Measurements from ENCODE around the gene PCNA. TPM values are rescaled to one million over a fixed set of nuclear protein-coding genes. Genes with fewer than 3 reads are reported as not detected.
"Not testable (repeated sequence)": the region's sequence is repeated elsewhere in the genome, so short reads cannot be mapped to it uniquely, and the experiment has no call there.

The PCNA gene
- total RNA-seq, 6 donors from 2014 or later = 15.5 to 55.9 (median 42.3) TPM

DNA sequence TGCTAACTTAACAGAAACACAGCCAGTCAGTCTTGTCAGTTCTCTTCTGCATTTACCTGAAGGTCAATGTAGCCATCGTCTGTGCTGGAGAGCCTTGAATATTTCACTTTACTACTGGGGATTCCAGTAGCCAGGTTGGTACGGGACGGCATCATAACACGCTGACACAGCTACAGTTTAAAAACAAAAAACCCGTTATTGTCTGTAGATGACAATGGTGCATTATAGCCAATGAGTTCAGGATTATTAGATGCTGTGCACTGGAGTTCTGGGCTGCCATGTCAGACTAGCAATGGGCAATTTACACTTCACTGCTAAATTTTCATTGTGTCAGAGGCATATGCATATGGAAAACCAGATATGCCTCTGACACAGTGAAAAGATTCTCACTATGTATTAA lies 10.5 kb downstream of the PCNA start:
- H3K9me3 ChIP-seq = no peaks in the 10 kb centered on the region
- TF ChIP-seq, protein P1, sequence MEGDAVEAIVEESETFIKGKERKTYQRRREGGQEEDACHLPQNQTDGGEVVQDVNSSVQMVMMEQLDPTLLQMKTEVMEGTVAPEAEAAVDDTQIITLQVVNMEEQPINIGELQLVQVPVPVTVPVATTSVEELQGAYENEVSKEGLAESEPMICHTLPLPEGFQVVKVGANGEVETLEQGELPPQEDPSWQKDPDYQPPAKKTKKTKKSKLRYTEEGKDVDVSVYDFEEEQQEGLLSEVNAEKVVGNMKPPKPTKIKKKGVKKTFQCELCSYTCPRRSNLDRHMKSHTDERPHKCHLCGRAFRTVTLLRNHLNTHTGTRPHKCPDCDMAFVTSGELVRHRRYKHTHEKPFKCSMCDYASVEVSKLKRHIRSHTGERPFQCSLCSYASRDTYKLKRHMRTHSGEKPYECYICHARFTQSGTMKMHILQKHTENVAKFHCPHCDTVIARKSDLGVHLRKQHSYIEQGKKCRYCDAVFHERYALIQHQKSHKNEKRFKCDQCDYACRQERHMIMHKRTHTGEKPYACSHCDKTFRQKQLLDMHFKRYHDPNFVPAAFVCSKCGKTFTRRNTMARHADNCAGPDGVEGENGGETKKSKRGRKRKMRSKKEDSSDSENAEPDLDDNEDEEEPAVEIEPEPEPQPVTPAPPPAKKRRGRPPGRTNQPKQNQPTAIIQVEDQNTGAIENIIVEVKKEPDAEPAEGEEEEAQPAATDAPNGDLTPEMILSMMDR (IDR thresholded peaks at IDR 0.05) = no peak
- TF ChIP-seq POLR2AphosphoS5 (IDR thresholded peaks at IDR 0.05) = no peak
- TF ChIP-seq POLR2A (IDR thresholded peaks at IDR 0.05) = no peak
- TF ChIP-seq EP300 (IDR thresholded peaks at IDR 0.05) = no peak
- H3K27ac ChIP-seq = no peak overlapping the region
- no peaks in the 10 kb centered on the region for H3K27me3 ChIP-seq
- ATAC-seq (ENCODE audit: low FRiP score in 2 of 2) (no peak), DNase-seq (no peak)
- WGBS, 2 donors = 82 to 89% methylated on average over 5 of the region's 5 CpGs
- no peak overlapping the region for H3K4me3 ChIP-seq
- peaks cover 7 to 73% (median 48%) of the 10 kb centered on the region in 4 donors for H3K36me3 ChIP-seq
- H3K4me1 ChIP-seq = peaks cover 11 to 14% (median 12%) of the 10 kb centered on the region in 4 donors

- Histone ChIP-seq H3K27ac (no peak overlapping the region), H3K4me3 (no peak overlapping the region), H3K36me3 (peaks cover 13 to 98% (median 61%) of the 10 kb centered on the region in 4 donors), H3K27me3 (no peaks in the 10 kb centered on the region), H3K4me1 (peaks cover 0 to 5% (median 0%) of the 10 kb centered on the region in 4 donors), H3K9me3 (no peaks in the 10 kb centered on the region)
- TF ChIP-seq, protein P1 (IDR thresholded peaks at IDR 0.05) = no peak
- no peak for TF ChIP-seq EP300 (IDR thresholded peaks at IDR 0.05)
- TF ChIP-seq POLR2AphosphoS5 (IDR thresholded peaks at IDR 0.05) = no peak
- TF ChIP-seq POLR2A (IDR thresholded peaks at IDR 0.05) = no peak
- no peak for ATAC-seq (ENCODE audit: low FRiP score in 2 of 2)
- DNase-seq = no peak
- 96 to 97% methylated on average over 2 of the region's 2 CpGs for WGBS, 2 donors
These were observed 15.3 kb downstream of the PCNA start for GRCh38 chr20:5104479-5104878.

GRCh38 chr20:5100684-5101347 lies 18.9 kb downstream of the PCNA start:
- Histone ChIP-seq H3K4me1 (peaks cover 0 to 5% (median 0%) of the 10 kb centered on the region in 4 donors), H3K27ac (peak overlapping the region in 1 of 4 donors; percentile 17), H3K36me3 (peaks cover 10 to 84% (median 42%) of the 10 kb centered on the region in 4 donors), H3K4me3 (no peak overlapping the region), H3K27me3 (no peaks in the 10 kb centered on the region), H3K9me3 (no peaks in the 10 kb centered on the region)
- WGBS, 2 donors = 9 to 18% methylated on average over 9 of the region's 9 CpGs
- TF ChIP-seq, protein P1 (IDR thresholded peaks at IDR 0.05) = peak; percentile 72 to 87 (median 82)
- TF ChIP-seq EP300 (IDR thresholded peaks at IDR 0.05) (no peak), POLR2AphosphoS5 (IDR thresholded peaks at IDR 0.05) (no peak)
- DNase-seq = peak in 1 of 2 donors; percentile 79
- ATAC-seq (ENCODE audit: low FRiP score in 2 of 2) = peak; percentile 87

GRCh38 chr20:5099909-5100308 lies 19.8 kb downstream of the PCNA start:
- not testable (repeated sequence) for H3K27ac ChIP-seq; H3K9me3 ChIP-seq; H3K27me3 ChIP-seq; ATAC-seq (ENCODE audit: low FRiP score in 2 of 2); H3K4me1 ChIP-seq; H3K4me3 ChIP-seq; DNase-seq
- peaks cover 7 to 75% (median 33%) of the 10 kb centered on the region in 4 donors for H3K36me3 ChIP-seq
- 88 to 97% methylated on average over 3 of the region's 3 CpGs for WGBS, 2 donors

DNA sequence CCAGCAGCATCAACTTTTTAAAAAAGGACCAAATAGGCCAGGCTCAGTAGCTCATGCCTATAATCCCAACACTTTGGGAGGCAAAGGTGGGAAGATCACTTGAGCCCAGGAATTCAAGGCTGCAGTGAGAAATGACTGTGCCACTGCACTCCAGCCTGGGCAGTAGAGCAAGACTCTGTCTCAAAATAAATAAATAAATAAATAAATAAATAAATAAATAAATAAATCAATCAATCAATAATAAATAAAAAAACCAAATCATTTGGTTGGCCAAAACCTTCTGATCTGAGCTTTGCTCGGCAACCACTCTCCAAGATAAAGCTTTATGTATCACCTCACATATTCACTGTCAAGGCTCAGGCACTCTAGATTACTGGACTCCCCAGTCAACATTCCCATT lies 20.7 kb downstream of the PCNA start:
- peaks cover 7 to 66% (median 27%) of the 10 kb centered on the region in 4 donors for H3K36me3 ChIP-seq
- not testable (repeated sequence) for H3K27ac ChIP-seq; H3K4me3 ChIP-seq; DNase-seq; H3K27me3 ChIP-seq; H3K4me1 ChIP-seq; H3K9me3 ChIP-seq; ATAC-seq (ENCODE audit: low FRiP score in 2 of 2)
- WGBS, 2 donors = 88 to 89% methylated on average over 1 of the region's 1 CpG

DNA sequence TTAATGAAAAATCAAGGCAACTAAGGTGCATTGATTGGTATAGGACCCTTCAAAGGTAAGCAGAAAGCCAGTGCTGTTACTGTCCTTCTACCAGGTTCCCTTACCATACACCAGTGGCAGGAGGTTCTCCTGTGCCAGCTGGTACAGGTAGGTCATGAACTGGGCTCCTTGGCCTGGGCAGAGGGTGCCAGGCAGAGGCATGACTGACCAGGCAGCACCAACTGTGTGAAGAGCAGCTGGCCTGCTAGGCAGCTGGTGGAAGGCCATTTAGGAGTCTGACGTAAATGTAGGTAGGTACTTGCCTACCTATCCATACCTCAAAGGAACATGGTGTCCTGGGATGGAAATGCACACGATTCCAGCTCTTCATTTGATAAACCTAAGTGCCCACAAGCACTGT lies 23.3 kb downstream of the PCNA start:
- H3K27me3 ChIP-seq = no peaks in the 10 kb centered on the region
- H3K4me1 ChIP-seq = peaks cover 0 to 5% (median 0%) of the 10 kb centered on the region in 4 donors
- WGBS, 2 donors = 90 to 100% methylated on average over 1 to 2 of the region's 2 CpGs
- DNase-seq (no peak), ATAC-seq (ENCODE audit: low FRiP score in 2 of 2) (no peak)
- no peak overlapping the region for H3K4me3 ChIP-seq
- peaks cover 2 to 42% (median 15%) of the 10 kb centered on the region in 4 donors for H3K36me3 ChIP-seq
- H3K27ac ChIP-seq = no peak overlapping the region
- TF ChIP-seq, protein P1 (IDR thresholded peaks at IDR 0.05) = no peak
- TF ChIP-seq POLR2A (IDR thresholded peaks at IDR 0.05) (no peak), POLR2AphosphoS5 (IDR thresholded peaks at IDR 0.05) (no peak), EP300 (IDR thresholded peaks at IDR 0.05) (no peak)
- no peaks in the 10 kb centered on the region for H3K9me3 ChIP-seq
